ENCODE data around the gene EFTUD2. TPM values are rescaled to one million over a fixed set of nuclear protein-coding genes. Genes with fewer than 3 reads are reported as not detected.

Gene EFTUD2
- total and polyA plus RNA-seq, 2 of the 13 experiments (the other 11 are each of a cell fraction or from before 2014, with no cell fraction given): 111 to 137 TPM

DNA sequence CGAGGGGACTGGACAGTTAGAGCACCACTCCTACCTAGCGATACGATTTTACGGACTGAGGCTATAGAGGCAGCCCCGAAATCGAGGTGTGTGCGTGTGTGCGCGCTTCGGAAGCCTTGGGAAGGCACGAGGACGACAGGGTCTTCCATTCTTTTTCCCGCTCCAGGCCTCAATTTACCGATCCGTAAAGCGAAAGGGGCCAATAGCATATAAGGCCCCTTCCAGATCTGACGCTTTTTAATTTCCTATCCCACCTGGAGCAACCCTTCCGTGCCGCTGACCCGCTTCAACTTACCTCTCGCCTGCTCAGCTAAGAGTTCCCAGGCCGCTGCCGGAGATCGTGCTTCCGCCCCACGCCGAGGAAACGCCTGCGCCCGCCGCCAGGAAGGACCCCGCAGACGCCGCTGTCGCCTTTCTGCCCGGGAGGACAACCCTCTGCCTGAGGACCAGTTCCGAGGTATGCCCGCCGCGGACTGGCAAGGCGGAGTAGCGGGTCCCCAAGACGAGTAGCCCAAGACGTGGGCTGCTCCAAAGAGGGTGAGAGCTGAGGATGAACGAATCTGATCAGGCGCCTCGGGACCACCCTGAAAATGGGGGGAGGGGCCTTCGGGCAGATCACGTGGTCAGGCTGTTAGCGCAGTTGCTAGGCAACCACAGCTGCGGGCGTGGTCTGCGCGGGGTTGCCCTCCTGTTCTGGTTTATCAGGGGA lies at the start of gene EFTUD2 (continued):
- TF ChIP-seq NR0B2 (CRISPR knock-in tag; IDR thresholded peaks at IDR 0.05) (peak; percentile 92), DR1 (CRISPR knock-in tag; IDR thresholded peaks at IDR 0.05) (peak; percentile 72), ZNF549 (CRISPR knock-in tag; IDR thresholded peaks at IDR 0.05) (no peak), TRIM24 (CRISPR knock-in tag; IDR thresholded peaks at IDR 0.05) (no peak), ZNF225 (CRISPR knock-in tag; IDR thresholded peaks at IDR 0.05) (peak; percentile 95), TFE3 (CRISPR knock-in tag; IDR thresholded peaks at IDR 0.05) (peak; percentile 90), SIX4 (CRISPR knock-in tag; IDR thresholded peaks at IDR 0.05) (peak; percentile 75), ATF1 (CRISPR knock-in tag; IDR thresholded peaks at IDR 0.05) (peak; percentile 96), ZBTB21 (CRISPR knock-in tag; IDR thresholded peaks at IDR 0.05) (peak; percentile 45; the same call in 1 of the 2 replicates), ZNF777 (CRISPR knock-in tag; IDR thresholded peaks at IDR 0.05) (peak; percentile 59; the same call in 1 of the 2 replicates), ZGPAT (CRISPR knock-in tag; IDR thresholded peaks at IDR 0.05) (peak; percentile 100), ZNF331 (CRISPR knock-in tag; IDR thresholded peaks at IDR 0.05) (peak; percentile 87), ZEB1 (IDR thresholded peaks at IDR 0.05; ENCODE audit: insufficient replicate concordance, low read depth) (no peak), RELA (CRISPR knock-in tag; IDR thresholded peaks at IDR 0.05) (peak; percentile 87; the same call in 1 of the 2 replicates), PLRG1 (conservative IDR thresholded peaks at IDR 0.05) (no peak), ZSCAN9 (CRISPR knock-in tag; IDR thresholded peaks at IDR 0.05; ENCODE audit: borderline replicate concordance) (peak; percentile 84; the same call in 1 of the 2 replicates), SP5 (CRISPR knock-in tag; IDR thresholded peaks at IDR 0.05; ENCODE audit: borderline replicate concordance, low read depth) (peak; percentile 57; the same call in 1 of the 2 replicates), ZNF597 (CRISPR knock-in tag; IDR thresholded peaks at IDR 0.05) (0 out of 2 replicates have a peak, but pooled peaks have one; percentile 21), RCOR2 (CRISPR knock-in tag; IDR thresholded peaks at IDR 0.05) (no peak), ZNF652 (CRISPR knock-in tag; IDR thresholded peaks at IDR 0.05; ENCODE audit: borderline replicate concordance, low read depth) (peak; percentile 12; the same call in 1 of the 2 replicates), CEBPB (IDR thresholded peaks at IDR 0.05; ENCODE audit: borderline replicate concordance, low read depth, low read length) (no peak)
- TF ChIP-seq, protein P1, sequence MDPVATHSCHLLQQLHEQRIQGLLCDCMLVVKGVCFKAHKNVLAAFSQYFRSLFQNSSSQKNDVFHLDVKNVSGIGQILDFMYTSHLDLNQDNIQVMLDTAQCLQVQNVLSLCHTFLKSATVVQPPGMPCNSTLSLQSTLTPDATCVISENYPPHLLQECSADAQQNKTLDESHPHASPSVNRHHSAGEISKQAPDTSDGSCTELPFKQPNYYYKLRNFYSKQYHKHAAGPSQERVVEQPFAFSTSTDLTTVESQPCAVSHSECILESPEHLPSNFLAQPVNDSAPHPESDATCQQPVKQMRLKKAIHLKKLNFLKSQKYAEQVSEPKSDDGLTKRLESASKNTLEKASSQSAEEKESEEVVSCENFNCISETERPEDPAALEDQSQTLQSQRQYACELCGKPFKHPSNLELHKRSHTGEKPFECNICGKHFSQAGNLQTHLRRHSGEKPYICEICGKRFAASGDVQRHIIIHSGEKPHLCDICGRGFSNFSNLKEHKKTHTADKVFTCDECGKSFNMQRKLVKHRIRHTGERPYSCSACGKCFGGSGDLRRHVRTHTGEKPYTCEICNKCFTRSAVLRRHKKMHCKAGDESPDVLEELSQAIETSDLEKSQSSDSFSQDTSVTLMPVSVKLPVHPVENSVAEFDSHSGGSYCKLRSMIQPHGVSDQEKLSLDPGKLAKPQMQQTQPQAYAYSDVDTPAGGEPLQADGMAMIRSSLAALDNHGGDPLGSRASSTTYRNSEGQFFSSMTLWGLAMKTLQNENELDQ (CRISPR knock-in tag; IDR thresholded peaks at IDR 0.05; ENCODE audit: borderline replicate concordance): peak; percentile 25; the same call in 1 of the 2 replicates
- TF ChIP-seq, protein P2, sequence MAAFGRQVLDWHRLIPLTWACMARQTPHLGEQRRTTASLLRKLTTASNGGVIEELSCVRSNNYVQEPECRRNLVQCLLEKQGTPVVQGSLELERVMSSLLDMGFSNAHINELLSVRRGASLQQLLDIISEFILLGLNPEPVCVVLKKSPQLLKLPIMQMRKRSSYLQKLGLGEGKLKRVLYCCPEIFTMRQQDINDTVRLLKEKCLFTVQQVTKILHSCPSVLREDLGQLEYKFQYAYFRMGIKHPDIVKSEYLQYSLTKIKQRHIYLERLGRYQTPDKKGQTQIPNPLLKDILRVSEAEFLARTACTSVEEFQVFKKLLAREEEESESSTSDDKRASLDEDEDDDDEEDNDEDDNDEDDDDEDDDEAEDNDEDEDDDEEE (CRISPR knock-in tag; IDR thresholded peaks at IDR 0.05): peak; percentile 95; the same call in 1 of the 2 replicates
